ENCODE results near the gene DNAH14. TPM values are rescaled to one million over a fixed set of nuclear protein-coding genes. Genes with fewer than 3 reads are reported as not detected.

Gene DNAH14
- polyA plus RNA-seq, 1 donor from 2014 or later = 24.9 TPM

DNA sequence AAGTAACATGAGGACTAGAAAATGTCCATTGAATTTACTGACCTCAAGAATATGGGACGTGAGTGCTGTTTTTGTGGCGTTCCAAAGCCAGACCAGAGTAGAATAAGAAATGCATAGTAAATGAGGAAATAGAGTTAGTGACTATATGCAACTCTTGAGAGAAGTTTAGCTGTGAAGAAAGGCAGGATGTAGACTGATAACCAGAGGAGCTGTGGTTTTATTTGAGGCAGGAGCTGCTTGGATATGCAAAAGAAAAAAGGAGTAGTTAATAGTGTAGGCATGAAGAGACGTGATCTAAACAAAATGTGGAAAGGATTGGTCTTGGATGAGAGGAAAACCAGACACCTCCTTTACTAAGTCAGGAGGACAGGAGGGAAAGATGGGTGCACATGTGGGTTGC, 28.2 kb downstream of the DNAH14 start:
- no peaks in the 10 kb centered on the region for H3K79me2 ChIP-seq (replicated peaks; ENCODE audit: insufficient read depth, low read length)
- TF ChIP-seq EZH2 (IDR thresholded peaks at IDR 0.05; ENCODE audit: borderline replicate concordance, insufficient read depth, low read length, poor library complexity, severe bottlenecking) (no peak), TAF1 (IDR thresholded peaks at IDR 0.05; ENCODE audit: low read depth) (no peak), RAD21 (conservative IDR thresholded peaks at IDR 0.05) (no peak), SMC3 (conservative IDR thresholded peaks at IDR 0.05; ENCODE audit: poor library complexity) (no peak), EP300 (conservative IDR thresholded peaks at IDR 0.05; ENCODE audit: poor library complexity, severe bottlenecking) (no peak), POLR2AphosphoS5 (IDR thresholded peaks at IDR 0.05) (no peak), MXI1 (conservative IDR thresholded peaks at IDR 0.05; ENCODE audit: poor library complexity, severe bottlenecking) (no peak)
- TF ChIP-seq, protein P1, sequence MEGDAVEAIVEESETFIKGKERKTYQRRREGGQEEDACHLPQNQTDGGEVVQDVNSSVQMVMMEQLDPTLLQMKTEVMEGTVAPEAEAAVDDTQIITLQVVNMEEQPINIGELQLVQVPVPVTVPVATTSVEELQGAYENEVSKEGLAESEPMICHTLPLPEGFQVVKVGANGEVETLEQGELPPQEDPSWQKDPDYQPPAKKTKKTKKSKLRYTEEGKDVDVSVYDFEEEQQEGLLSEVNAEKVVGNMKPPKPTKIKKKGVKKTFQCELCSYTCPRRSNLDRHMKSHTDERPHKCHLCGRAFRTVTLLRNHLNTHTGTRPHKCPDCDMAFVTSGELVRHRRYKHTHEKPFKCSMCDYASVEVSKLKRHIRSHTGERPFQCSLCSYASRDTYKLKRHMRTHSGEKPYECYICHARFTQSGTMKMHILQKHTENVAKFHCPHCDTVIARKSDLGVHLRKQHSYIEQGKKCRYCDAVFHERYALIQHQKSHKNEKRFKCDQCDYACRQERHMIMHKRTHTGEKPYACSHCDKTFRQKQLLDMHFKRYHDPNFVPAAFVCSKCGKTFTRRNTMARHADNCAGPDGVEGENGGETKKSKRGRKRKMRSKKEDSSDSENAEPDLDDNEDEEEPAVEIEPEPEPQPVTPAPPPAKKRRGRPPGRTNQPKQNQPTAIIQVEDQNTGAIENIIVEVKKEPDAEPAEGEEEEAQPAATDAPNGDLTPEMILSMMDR (IDR thresholded peaks at IDR 0.05; ENCODE audit: poor library complexity, severe bottlenecking) = no peak
- TF ChIP-seq, protein P2, sequence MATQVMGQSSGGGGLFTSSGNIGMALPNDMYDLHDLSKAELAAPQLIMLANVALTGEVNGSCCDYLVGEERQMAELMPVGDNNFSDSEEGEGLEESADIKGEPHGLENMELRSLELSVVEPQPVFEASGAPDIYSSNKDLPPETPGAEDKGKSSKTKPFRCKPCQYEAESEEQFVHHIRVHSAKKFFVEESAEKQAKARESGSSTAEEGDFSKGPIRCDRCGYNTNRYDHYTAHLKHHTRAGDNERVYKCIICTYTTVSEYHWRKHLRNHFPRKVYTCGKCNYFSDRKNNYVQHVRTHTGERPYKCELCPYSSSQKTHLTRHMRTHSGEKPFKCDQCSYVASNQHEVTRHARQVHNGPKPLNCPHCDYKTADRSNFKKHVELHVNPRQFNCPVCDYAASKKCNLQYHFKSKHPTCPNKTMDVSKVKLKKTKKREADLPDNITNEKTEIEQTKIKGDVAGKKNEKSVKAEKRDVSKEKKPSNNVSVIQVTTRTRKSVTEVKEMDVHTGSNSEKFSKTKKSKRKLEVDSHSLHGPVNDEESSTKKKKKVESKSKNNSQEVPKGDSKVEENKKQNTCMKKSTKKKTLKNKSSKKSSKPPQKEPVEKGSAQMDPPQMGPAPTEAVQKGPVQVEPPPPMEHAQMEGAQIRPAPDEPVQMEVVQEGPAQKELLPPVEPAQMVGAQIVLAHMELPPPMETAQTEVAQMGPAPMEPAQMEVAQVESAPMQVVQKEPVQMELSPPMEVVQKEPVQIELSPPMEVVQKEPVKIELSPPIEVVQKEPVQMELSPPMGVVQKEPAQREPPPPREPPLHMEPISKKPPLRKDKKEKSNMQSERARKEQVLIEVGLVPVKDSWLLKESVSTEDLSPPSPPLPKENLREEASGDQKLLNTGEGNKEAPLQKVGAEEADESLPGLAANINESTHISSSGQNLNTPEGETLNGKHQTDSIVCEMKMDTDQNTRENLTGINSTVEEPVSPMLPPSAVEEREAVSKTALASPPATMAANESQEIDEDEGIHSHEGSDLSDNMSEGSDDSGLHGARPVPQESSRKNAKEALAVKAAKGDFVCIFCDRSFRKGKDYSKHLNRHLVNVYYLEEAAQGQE (IDR thresholded peaks at IDR 0.05; ENCODE audit: borderline replicate concordance) = no peak
- H3K9me2 ChIP-seq (ENCODE audit: insufficient read depth, low read length) = no peaks in the 10 kb centered on the region
- H3K4me3 ChIP-seq (ENCODE audit: low read length) = no peak overlapping the region
- no peaks in the 10 kb centered on the region for H3K27me3 ChIP-seq (ENCODE audit: insufficient read depth, low read depth, low read length)
- no peaks in the 10 kb centered on the region for H3K9me3 ChIP-seq (ENCODE audit: low read length)
- no peak overlapping the region for H3K4me2 ChIP-seq (ENCODE audit: low read length)
- H3F3A ChIP-seq (ENCODE audit: insufficient read depth, low read length, poor library complexity, severe bottlenecking) = no peaks in the 10 kb centered on the region
- H3K9ac ChIP-seq (ENCODE audit: low read length) = no peak overlapping the region
- H4K20me1 ChIP-seq (ENCODE audit: insufficient read depth) = no peaks in the 10 kb centered on the region
- H3K36me3 ChIP-seq (ENCODE audit: insufficient read depth, low read length) = no peaks in the 10 kb centered on the region
- no peak overlapping the region for H3K27ac ChIP-seq (ENCODE audit: low read length)
- H2AFZ ChIP-seq (ENCODE audit: low read depth, low read length) = no peak overlapping the region

- H3K36me3 ChIP-seq (ENCODE audit: insufficient read depth, low read length) = no peaks in the 10 kb centered on the region
- no peaks in the 10 kb centered on the region for H3K27me3 ChIP-seq (ENCODE audit: insufficient read depth, low read depth, low read length)
- no peak overlapping the region for H3K27ac ChIP-seq (ENCODE audit: low read length)
- no peaks in the 10 kb centered on the region for H3K79me2 ChIP-seq (replicated peaks; ENCODE audit: insufficient read depth, low read length)
- H4K20me1 ChIP-seq (ENCODE audit: insufficient read depth) = no peaks in the 10 kb centered on the region
- H3K4me2 ChIP-seq (ENCODE audit: low read length) = no peak overlapping the region
- H3K9ac ChIP-seq (ENCODE audit: low read length) = no peak overlapping the region
- H3F3A ChIP-seq (ENCODE audit: insufficient read depth, low read length, poor library complexity, severe bottlenecking) = no peaks in the 10 kb centered on the region
- no peaks in the 10 kb centered on the region for H3K9me3 ChIP-seq (ENCODE audit: low read length)
- H2AFZ ChIP-seq (ENCODE audit: low read depth, low read length) = no peak overlapping the region
- H3K4me3 ChIP-seq (ENCODE audit: low read length) = no peak overlapping the region
- TF ChIP-seq, protein P2 (IDR thresholded peaks at IDR 0.05; ENCODE audit: borderline replicate concordance) = no peak
- TF ChIP-seq MXI1 (conservative IDR thresholded peaks at IDR 0.05; ENCODE audit: poor library complexity, severe bottlenecking) (no peak), SMC3 (conservative IDR thresholded peaks at IDR 0.05; ENCODE audit: poor library complexity) (no peak), EP300 (conservative IDR thresholded peaks at IDR 0.05; ENCODE audit: poor library complexity, severe bottlenecking) (no peak), POLR2AphosphoS5 (IDR thresholded peaks at IDR 0.05) (no peak), RAD21 (conservative IDR thresholded peaks at IDR 0.05) (no peak), EZH2 (IDR thresholded peaks at IDR 0.05; ENCODE audit: borderline replicate concordance, insufficient read depth, low read length, poor library complexity, severe bottlenecking) (no peak)
- TF ChIP-seq, protein P1 (IDR thresholded peaks at IDR 0.05; ENCODE audit: poor library complexity, severe bottlenecking) = no peak
- H3K9me2 ChIP-seq (ENCODE audit: insufficient read depth, low read length) = no peaks in the 10 kb centered on the region
Observed at GRCh38 chr1:224958490-224958889, 29.0 kb downstream of the DNAH14 start.
